HAP-1 (cell line): ENCODE results near the gene MRPL55.

Source experiments
- DNase-seq, 2 experiments: peaks; one replicate each; pipeline ENCODE4 v3.0.0-alpha.2; 2016 to 2020; ENCODE audit warnings: low spot score in 2 of 2
- H3K27me3 ChIP-seq: fragments of 250-450 bp; sonication (Bioruptor Pico); 2 replicates; pipeline ENCODE4 v1.5.1; 2020; ENCODE audit warnings: low read depth, mild to moderate bottlenecking, moderate library complexity
- H3K36me3 ChIP-seq: fragments of 250-450 bp; sonication (Bioruptor Pico); replicated peaks from 2 replicates; pipeline ENCODE4 v1.5.1; 2020; ENCODE audit warnings: mild to moderate bottlenecking
- H3K4me1 ChIP-seq: fragments of 250-450 bp; sonication (Bioruptor Pico); 2 replicates; pipeline ENCODE4 v1.5.1; 2020; ENCODE audit warnings: mild to moderate bottlenecking
- H3K4me3 ChIP-seq: fragments of 250-450 bp; sonication (Bioruptor Pico); 2 replicates; pipeline ENCODE4 v1.5.1; 2020; ENCODE audit warnings: mild to moderate bottlenecking, moderate library complexity
- H3K9me3 ChIP-seq: fragments of 250-450 bp; sonication (Bioruptor Pico); 2 replicates; pipeline ENCODE4 v1.5.1; 2020; ENCODE audit warnings: mild to moderate bottlenecking, moderate library complexity
- in situ Hi-C: fragments of 300-500 bp; cut with MboI; formaldehyde crosslinking; loops from 3 replicates; pipeline ENCODE4 v1.14.3; 2020; ENCODE audit warnings: low sequenced_read_pairs, inconsistent platforms, mixed read lengths

The MRPL55 gene

GRCh38 chr1:228096416-228097332 is 12.4 kb downstream of the MRPL55 start:
- in situ Hi-C loops, result no loop called here
- Histone ChIP-seq H3K27me3 (no peaks in the 10 kb centered on the region), H3K4me1 (no peaks in the 10 kb centered on the region), H3K9me3 (peaks cover 6% of the 10 kb centered on the region; the same call in 1 of the 2 replicates), H3K36me3 (peaks cover 73% of the 10 kb centered on the region), H3K4me3 (no peak overlapping the region)
- peak in 1 of 2 experiments; percentile 5 for DNase-seq

- DNase-seq, result no peak
- Histone ChIP-seq H3K9me3 (peaks cover 6% of the 10 kb centered on the region; the same call in 1 of the 2 replicates), H3K27me3 (no peaks in the 10 kb centered on the region), H3K36me3 (peaks cover 73% of the 10 kb centered on the region), H3K4me3 (no peak overlapping the region), H3K4me1 (no peaks in the 10 kb centered on the region)
- in situ Hi-C loops, result no loop called here
Observed at GRCh38 chr1:228095938-228096337, 13.2 kb downstream of the MRPL55 start.

- Histone ChIP-seq H3K9me3 (peaks cover 6% of the 10 kb centered on the region; the same call in 1 of the 2 replicates), H3K4me3 (no peak overlapping the region), H3K27me3 (no peaks in the 10 kb centered on the region), H3K36me3 (peaks cover 73% of the 10 kb centered on the region), H3K4me1 (no peaks in the 10 kb centered on the region)
- DNase-seq, result no peak
- in situ Hi-C loops, result no loop called here
Observed at GRCh38 chr1:228095161-228095560, 13.9 kb downstream of the MRPL55 start.

- no peaks in the 10 kb centered on the region for H3K4me1 ChIP-seq
- peaks cover 6% of the 10 kb centered on the region; the same call in 1 of the 2 replicates for H3K9me3 ChIP-seq
- DNase-seq, result no peak
- H3K36me3 ChIP-seq, result peaks cover 71% of the 10 kb centered on the region
- in situ Hi-C loops, result no loop called here
- no peaks in the 10 kb centered on the region for H3K27me3 ChIP-seq
- H3K4me3 ChIP-seq, result no peak overlapping the region
Observed at GRCh38 chr1:228094432-228095016, 14.6 kb downstream of the MRPL55 start.

GRCh38 chr1:228093050-228093906 is 15.8 kb downstream of the MRPL55 start:
- H3K4me1 ChIP-seq, result no peaks in the 10 kb centered on the region
- peaks cover 70% of the 10 kb centered on the region for H3K36me3 ChIP-seq
- H3K27me3 ChIP-seq, result no peaks in the 10 kb centered on the region
- DNase-seq, result no peak
- H3K9me3 ChIP-seq, result peaks cover 6% of the 10 kb centered on the region; the same call in 1 of the 2 replicates
- no peak overlapping the region for H3K4me3 ChIP-seq
- in situ Hi-C loops, result no loop called here

- no peak for DNase-seq
- in situ Hi-C loops, result no loop called here
- H3K4me3 ChIP-seq, result no peak overlapping the region
- peaks cover 6% of the 10 kb centered on the region; the same call in 1 of the 2 replicates for H3K9me3 ChIP-seq
- no peaks in the 10 kb centered on the region for H3K4me1 ChIP-seq
- H3K36me3 ChIP-seq, result peaks cover 70% of the 10 kb centered on the region
- H3K27me3 ChIP-seq, result no peaks in the 10 kb centered on the region
Observed at GRCh38 chr1:228092342-228093049, 16.6 kb downstream of the MRPL55 start.

- Histone ChIP-seq H3K36me3 (peaks cover 61% of the 10 kb centered on the region), H3K9me3 (peaks cover 6% of the 10 kb centered on the region; the same call in 1 of the 2 replicates), H3K4me1 (no peaks in the 10 kb centered on the region; the same call in 1 of the 2 replicates), H3K27me3 (no peaks in the 10 kb centered on the region), H3K4me3 (no peak overlapping the region)
- in situ Hi-C loops, result no loop called here
- DNase-seq, result no peak
Observed at GRCh38 chr1:228091084-228091483, 18.0 kb downstream of the MRPL55 start.

GRCh38 chr1:228090613-228091081 is 18.5 kb downstream of the MRPL55 start:
- in situ Hi-C loops, result no loop called here
- peaks cover 61% of the 10 kb centered on the region for H3K36me3 ChIP-seq
- no peak overlapping the region for H3K4me3 ChIP-seq
- peak in 1 of 2 experiments; percentile 5 for DNase-seq
- H3K4me1 ChIP-seq, result peaks cover 4% of the 10 kb centered on the region
- no peaks in the 10 kb centered on the region for H3K27me3 ChIP-seq
- H3K9me3 ChIP-seq, result peaks cover 6% of the 10 kb centered on the region; the same call in 1 of the 2 replicates

- no peaks in the 10 kb centered on the region for H3K27me3 ChIP-seq
- no peak for DNase-seq
- H3K4me1 ChIP-seq, result peaks cover 13% of the 10 kb centered on the region
- H3K4me3 ChIP-seq, result no peak overlapping the region
- in situ Hi-C loops, result no loop called here
- H3K9me3 ChIP-seq, result peaks cover 6% of the 10 kb centered on the region; the same call in 1 of the 2 replicates
- H3K36me3 ChIP-seq, result peaks cover 66% of the 10 kb centered on the region
Observed at GRCh38 chr1:228089519-228090380, 19.3 kb downstream of the MRPL55 start.

- no peaks in the 10 kb centered on the region for H3K27me3 ChIP-seq
- DNase-seq, result no peak
- H3K9me3 ChIP-seq, result no peaks in the 10 kb centered on the region; the same call in 1 of the 2 replicates
- H3K4me1 ChIP-seq, result peaks cover 17% of the 10 kb centered on the region
- H3K4me3 ChIP-seq, result no peak overlapping the region
- peaks cover 76% of the 10 kb centered on the region for H3K36me3 ChIP-seq
- in situ Hi-C loops, result no loop called here
Observed at GRCh38 chr1:228088586-228089498, 20.3 kb downstream of the MRPL55 start.

GRCh38 chr1:228087771-228088251 is 21.3 kb downstream of the MRPL55 start:
- Histone ChIP-seq H3K4me3 (no peak overlapping the region), H3K9me3 (no peaks in the 10 kb centered on the region; the same call in 1 of the 2 replicates), H3K4me1 (peaks cover 17% of the 10 kb centered on the region), H3K27me3 (no peaks in the 10 kb centered on the region), H3K36me3 (peaks cover 83% of the 10 kb centered on the region)
- no peak for DNase-seq
- in situ Hi-C loops, result no loop called here
